K562 (cell line): Measurements from ENCODE around the gene DNAJC30.

Experiments used
- ELK1 ChIP-seq: sonication (generic); formaldehyde crosslinking; IDR thresholded peaks from 2 replicates; pipeline ENCODE4 v1.8.1; 2022; ENCODE audit warnings: missing genetic modification reagents
- EZH2 ChIP-seq: IDR thresholded peaks from 2 replicates; pipeline ENCODE4 v1.6.1; 2012; ENCODE audit warnings: low read depth, mild to moderate bottlenecking, inconsistent platforms, low read length, borderline replicate concordance
- FOXA3 ChIP-seq, 2 experiments: fragments of 450-650 bp in 1 of 2; sonication (generic) in 1 of 2; formaldehyde crosslinking; IDR thresholded peaks in 1 of 2; conservative IDR thresholded peaks in 1 of 2; 2 replicates each; pipeline versions ENCODE4 v1.4.0 to v1.8.0; 2020 to 2022; ENCODE audit warnings: mild to moderate bottlenecking in 2 of 2, missing genetic modification reagents in 1 of 2
- KAT7 ChIP-seq: sonication (generic); formaldehyde crosslinking; IDR thresholded peaks from 2 replicates; pipeline ENCODE4 v1.8.0; 2022; ENCODE audit warnings: missing genetic modification reagents, mild to moderate bottlenecking, borderline replicate concordance
- KLF1 ChIP-seq: fragments of 450-650 bp; IDR thresholded peaks from 2 replicates; pipeline ENCODE4 v1.6.1; 2016; ENCODE audit warnings: missing genetic modification characterization, missing compliant biosample characterization
- PURB ChIP-seq: sonication (generic); formaldehyde crosslinking; IDR thresholded peaks from 2 replicates; pipeline ENCODE4 v1.9.0; 2021; ENCODE audit warnings: low read depth, mild to moderate bottlenecking, missing genetic modification reagents
- ZNF143 ChIP-seq: sonication (generic); formaldehyde crosslinking; IDR thresholded peaks from 2 replicates; pipeline ENCODE4 v1.9.0; 2022; ENCODE audit warnings: mild to moderate bottlenecking, missing genetic modification reagents
- TF ChIP-seq, protein P1 (sequence below), 3 experiments: IDR thresholded peaks in 2 of 3; conservative IDR thresholded peaks in 1 of 3; 2 replicates each; pipeline ENCODE4 v1.5.1; 2011 to 2012; ENCODE audit warnings: low read length in 3 of 3, mild to moderate bottlenecking in 3 of 3, control low read depth in 2 of 3, improper control_type of control experiment in 1 of 3, inconsistent platforms in 1 of 3, low read depth in 1 of 3, mixed read lengths in 1 of 3, moderate library complexity in 1 of 3; ENCODE audit not compliant: insufficient read depth in 2 of 3

DNA sequence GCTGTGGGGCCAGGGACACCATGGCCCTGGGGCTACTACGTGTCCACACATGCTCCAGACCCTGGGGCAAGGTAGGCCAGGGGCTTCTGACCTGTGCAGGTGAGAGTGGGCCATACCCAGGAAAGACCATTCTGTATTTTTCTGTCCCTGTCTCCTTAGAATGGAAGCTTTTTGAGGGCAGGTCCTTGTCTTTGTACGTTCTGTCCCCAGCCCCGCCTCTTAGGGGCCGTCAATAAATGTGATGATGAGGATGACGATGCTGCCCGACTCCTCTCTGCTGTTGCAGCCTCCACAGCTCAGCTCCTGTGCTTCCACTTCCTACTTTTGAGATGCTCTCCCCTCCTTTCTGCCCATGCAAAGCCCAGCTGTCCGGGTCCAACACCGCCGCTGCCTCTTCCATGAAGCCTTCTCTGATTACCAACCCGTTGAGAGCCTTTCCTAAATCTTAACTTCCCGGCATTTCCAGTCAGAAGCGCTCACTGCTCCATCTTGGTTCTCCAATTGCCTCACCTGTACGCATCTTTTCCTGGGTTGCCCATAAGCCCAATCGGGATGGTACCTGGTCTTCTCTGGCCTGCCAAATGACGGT lies 11.3 kb downstream of the DNAJC30 start:
- TF ChIP-seq EZH2 (no peak), KAT7 (no peak), PURB (CRISPR knock-in tag) (no peak), ELK1 (CRISPR knock-in tag) (no peak), FOXA3 (CRISPR knock-in tag; conservative IDR thresholded peaks at IDR 0.05 in 1 of 2, IDR thresholded peaks at IDR 0.05 in 1 of 2) (no peak), KLF1 (no peak), ZNF143 (no peak)
- TF ChIP-seq, protein P1, sequence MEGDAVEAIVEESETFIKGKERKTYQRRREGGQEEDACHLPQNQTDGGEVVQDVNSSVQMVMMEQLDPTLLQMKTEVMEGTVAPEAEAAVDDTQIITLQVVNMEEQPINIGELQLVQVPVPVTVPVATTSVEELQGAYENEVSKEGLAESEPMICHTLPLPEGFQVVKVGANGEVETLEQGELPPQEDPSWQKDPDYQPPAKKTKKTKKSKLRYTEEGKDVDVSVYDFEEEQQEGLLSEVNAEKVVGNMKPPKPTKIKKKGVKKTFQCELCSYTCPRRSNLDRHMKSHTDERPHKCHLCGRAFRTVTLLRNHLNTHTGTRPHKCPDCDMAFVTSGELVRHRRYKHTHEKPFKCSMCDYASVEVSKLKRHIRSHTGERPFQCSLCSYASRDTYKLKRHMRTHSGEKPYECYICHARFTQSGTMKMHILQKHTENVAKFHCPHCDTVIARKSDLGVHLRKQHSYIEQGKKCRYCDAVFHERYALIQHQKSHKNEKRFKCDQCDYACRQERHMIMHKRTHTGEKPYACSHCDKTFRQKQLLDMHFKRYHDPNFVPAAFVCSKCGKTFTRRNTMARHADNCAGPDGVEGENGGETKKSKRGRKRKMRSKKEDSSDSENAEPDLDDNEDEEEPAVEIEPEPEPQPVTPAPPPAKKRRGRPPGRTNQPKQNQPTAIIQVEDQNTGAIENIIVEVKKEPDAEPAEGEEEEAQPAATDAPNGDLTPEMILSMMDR (IDR thresholded peaks at IDR 0.05 in 2 of 3, conservative IDR thresholded peaks at IDR 0.05 in 1 of 3; ENCODE audit: insufficient read depth in 2 of 3, low read depth in 1 of 3, low read length in 3 of 3): no peak
